CD4-positive, alpha-beta memory T cell (primary cell): ENCODE results near the gene GNAI1. TPM values are rescaled to one million over a fixed set of nuclear protein-coding genes. Genes with fewer than 3 reads are reported as not detected.

Experiments used
- CTCF ChIA-PET: fragments of 350-600 bp; sonication (Branson Sonifier 250); formaldehyde crosslinking; loops from one replicate; lab custom pipeline; 2021; ENCODE audit warnings: inconsistent platforms; ENCODE audit not compliant: partially characterized antibody; lab: Charles Lee
- POLR2A ChIA-PET: fragments of 350-600 bp; sonication (Branson Sonifier 250); formaldehyde crosslinking; loops from one replicate; lab custom pipeline; 2021; ENCODE audit not compliant: partially characterized antibody; lab: Charles Lee
- DNase-seq, 5 donors: peaks; one replicate each; pipeline versions ENCODE4 v3.0.0 to v3.0.0-alpha.2; 2020 to 2022; ENCODE audit warnings: mixed read lengths in 1 of 5
- H3K27ac ChIP-seq: one replicate; pipeline ENCODE4 v1.7.0; 2013; ENCODE audit warnings: low read depth, low read length
- H3K27me3 ChIP-seq: 2 replicates; pipeline ENCODE4 v1.7.0; 2013; ENCODE audit warnings: mild to moderate bottlenecking, low read length, moderate library complexity; ENCODE audit not compliant: insufficient read depth
- H3K36me3 ChIP-seq: 2 replicates; pipeline ENCODE4 v1.7.0; 2013; ENCODE audit warnings: mild to moderate bottlenecking, low read length, moderate library complexity; ENCODE audit not compliant: insufficient read depth
- H3K4me1 ChIP-seq: 2 replicates; pipeline ENCODE4 v1.7.0; 2013; ENCODE audit warnings: mild to moderate bottlenecking, low read length, moderate library complexity; ENCODE audit not compliant: insufficient read depth
- H3K4me3 ChIP-seq, 2 donors: one replicate each; pipeline ENCODE4 v1.7.0; 2013; ENCODE audit warnings: low read length in 2 of 2, mild to moderate bottlenecking in 1 of 2
- H3K9me3 ChIP-seq, 2 donors: one replicate each; pipeline ENCODE4 v1.7.0; 2013; ENCODE audit warnings: low read length in 2 of 2, control low read depth in 1 of 2; ENCODE audit not compliant: control insufficient read depth in 1 of 2
- H3K27ac Mint-ChIP-seq, 7 donors: one replicate each; pipeline ENCODE4 v1.8.0; 2020 to 2021; ENCODE audit warnings: mixed read lengths in 7 of 7, mild to moderate bottlenecking in 6 of 7, inconsistent platforms in 3 of 7, moderate library complexity in 3 of 7
- H3K27me3 Mint-ChIP-seq, 2 donors: one replicate each; pipeline ENCODE4 v1.8.0; 2020 to 2021; ENCODE audit warnings: mixed read lengths in 2 of 2
- H3K36me3 Mint-ChIP-seq, 2 donors: one replicate each; pipeline ENCODE4 v1.8.0; 2020 to 2021; ENCODE audit warnings: mixed read lengths in 2 of 2, inconsistent platforms in 1 of 2, mild to moderate bottlenecking in 1 of 2
- H3K4me1 Mint-ChIP-seq, 4 donors: one replicate each; pipeline ENCODE4 v1.8.0; 2020 to 2021; ENCODE audit warnings: mixed read lengths in 4 of 4, mild to moderate bottlenecking in 1 of 4
- H3K4me3 Mint-ChIP-seq, 8 donors: one replicate each; pipeline ENCODE4 v1.8.0; 2020 to 2021; ENCODE audit warnings: mixed read lengths in 8 of 8, mild to moderate bottlenecking in 7 of 8, moderate library complexity in 6 of 8, inconsistent platforms in 3 of 8
- H3K9me3 Mint-ChIP-seq, 8 donors: one replicate each; pipeline ENCODE4 v1.8.0; 2020 to 2021; ENCODE audit warnings: mixed read lengths in 8 of 8, mild to moderate bottlenecking in 5 of 8, inconsistent platforms in 3 of 8, moderate library complexity in 1 of 8
- intact Hi-C: fragments of 100-400 bp; cut with micrococcal nuclease; formaldehyde crosslinking; loops from one replicate; pipeline ENCODE4 v1.15.1; 2023
- polyA plus RNA-seq, 2 donors: library from polyadenylated mRNA; unstranded; fragments of 300-500 nt; fragmentation: Illumina TruSeq; gene quantifications; one replicate each; pipeline ENCODE4 v1.2.3, GENCODE V29; 2021
- total RNA-seq, 2 experiments: library from RNA; stranded (reverse); gene quantifications; one replicate each; pipeline ENCODE4 v1.2.3, GENCODE V29; 2021

Gene GNAI1
- total and polyA plus RNA-seq, 4 experiments from 2014 or later = 0.49 to 0.78 (median 0.60) TPM; not detected in 1

- CTCF ChIA-PET = no interaction called here
- no peaks in the 10 kb centered on the region for H3K36me3 ChIP-seq
- intact Hi-C loops = no loop called here
- Mint-ChIP-seq H3K4me3 (no peak overlapping the region), H3K27ac (no peak overlapping the region), H3K36me3 (no peaks in the 10 kb centered on the region), H3K9me3 (peaks cover 0 to 14% (median 8%) of the 10 kb centered on the region in 8 donors), H3K27me3 (no peaks in the 10 kb centered on the region), H3K4me1 (no peaks in the 10 kb centered on the region)
- no peak overlapping the region for H3K27ac ChIP-seq
- DNase-seq = no peak
- H3K4me3 ChIP-seq = no peak overlapping the region
- H3K4me1 ChIP-seq = no peaks in the 10 kb centered on the region
- POLR2A ChIA-PET = no interaction called here
- no peaks in the 10 kb centered on the region for H3K27me3 ChIP-seq
- no peaks in the 10 kb centered on the region for H3K9me3 ChIP-seq
Measured at GRCh38 chr7:80249619-80250295, 115.1 kb downstream of the GNAI1 start.

- H3K9me3 ChIP-seq = peaks cover 0 to 7% of the 10 kb centered on the region in 2 donors
- no peaks in the 10 kb centered on the region for H3K4me1 Mint-ChIP-seq
- no peak overlapping the region for H3K4me3 ChIP-seq
- H3K27ac Mint-ChIP-seq = no peak overlapping the region
- H3K9me3 Mint-ChIP-seq = peaks cover 0 to 14% (median 8%) of the 10 kb centered on the region in 8 donors
- H3K4me1 ChIP-seq = no peaks in the 10 kb centered on the region
- no peaks in the 10 kb centered on the region for H3K27me3 ChIP-seq
- H3K27me3 Mint-ChIP-seq = no peaks in the 10 kb centered on the region
- intact Hi-C loops = no loop called here
- ChIA-PET CTCF (no interaction called here), POLR2A (no interaction called here)
- no peaks in the 10 kb centered on the region for H3K36me3 Mint-ChIP-seq
- H3K36me3 ChIP-seq = no peaks in the 10 kb centered on the region
- no peak overlapping the region for H3K27ac ChIP-seq
- H3K4me3 Mint-ChIP-seq = no peak overlapping the region
- DNase-seq = no peak
Measured at GRCh38 chr7:80253237-80253636, 118.6 kb downstream of the GNAI1 start.

DNA sequence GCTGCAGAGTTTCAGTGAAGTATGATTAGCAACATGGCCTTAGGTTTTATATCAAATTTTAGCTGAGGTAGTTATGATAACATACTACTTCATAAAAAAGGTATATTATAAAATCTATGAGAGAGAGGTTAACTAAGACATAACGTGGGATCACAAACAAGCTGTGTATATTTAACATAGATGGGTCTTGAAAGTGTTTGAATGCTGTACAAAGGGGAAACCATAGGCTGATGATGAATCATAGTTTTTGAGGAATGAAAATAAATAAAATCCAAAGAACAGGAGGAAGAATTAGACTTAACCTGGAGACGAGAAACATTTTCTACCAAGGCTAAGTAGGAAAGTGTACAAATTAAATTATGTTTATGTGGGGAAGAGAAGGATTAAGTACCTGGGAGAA, 119.0 kb downstream of the GNAI1 start:
- H3K27ac Mint-ChIP-seq = no peak overlapping the region
- no peak overlapping the region for H3K4me3 ChIP-seq
- no peaks in the 10 kb centered on the region for H3K4me1 Mint-ChIP-seq
- POLR2A ChIA-PET = no interaction called here
- H3K27me3 ChIP-seq = no peaks in the 10 kb centered on the region
- CTCF ChIA-PET = no interaction called here
- peaks cover 0 to 7% of the 10 kb centered on the region in 2 donors for H3K9me3 ChIP-seq
- intact Hi-C loops = no loop called here
- H3K4me3 Mint-ChIP-seq = no peak overlapping the region
- no peak overlapping the region for H3K27ac ChIP-seq
- DNase-seq = no peak
- H3K9me3 Mint-ChIP-seq = peaks cover 0 to 14% (median 8%) of the 10 kb centered on the region in 8 donors
- no peaks in the 10 kb centered on the region for H3K36me3 ChIP-seq
- H3K4me1 ChIP-seq = no peaks in the 10 kb centered on the region
- no peaks in the 10 kb centered on the region for H3K27me3 Mint-ChIP-seq
- no peaks in the 10 kb centered on the region for H3K36me3 Mint-ChIP-seq

GRCh38 chr7:80255656-80256055, 121.0 kb downstream of the GNAI1 start:
- Mint-ChIP-seq H3K4me1 (no peaks in the 10 kb centered on the region), H3K4me3 (no peak overlapping the region), H3K9me3 (peaks cover 0 to 14% (median 7%) of the 10 kb centered on the region in 8 donors), H3K27ac (no peak overlapping the region), H3K36me3 (no peaks in the 10 kb centered on the region), H3K27me3 (no peaks in the 10 kb centered on the region)
- Histone ChIP-seq H3K9me3 (peaks cover 0 to 7% of the 10 kb centered on the region in 2 donors), H3K27me3 (no peaks in the 10 kb centered on the region), H3K36me3 (no peaks in the 10 kb centered on the region), H3K27ac (no peak overlapping the region), H3K4me3 (no peak overlapping the region), H3K4me1 (no peaks in the 10 kb centered on the region)
- CTCF ChIA-PET = no interaction called here
- no peak for DNase-seq
- POLR2A ChIA-PET = no interaction called here
- intact Hi-C loops = no loop called here

DNA sequence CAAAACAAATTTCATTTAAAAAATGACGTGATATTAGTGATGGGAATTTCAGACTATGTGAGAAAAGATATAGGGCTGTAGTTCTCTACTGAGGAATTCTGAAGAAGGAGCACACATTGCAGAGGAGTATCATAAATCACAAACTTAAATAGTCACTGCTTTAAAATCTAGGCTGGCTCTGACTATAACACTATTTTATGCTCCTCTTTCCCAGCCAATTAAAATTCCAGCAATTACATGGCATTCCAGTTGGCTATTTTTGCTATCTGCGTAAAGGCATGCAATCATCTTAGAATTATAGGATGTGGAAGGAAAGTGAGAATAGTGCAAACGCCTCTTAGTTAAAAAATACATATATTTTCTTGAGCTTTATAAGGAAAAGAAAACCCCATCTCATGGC, 123.1 kb downstream of the GNAI1 start:
- DNase-seq = no peak
- ChIA-PET POLR2A (no interaction called here), CTCF (no interaction called here)
- H3K36me3 ChIP-seq = no peaks in the 10 kb centered on the region
- no peaks in the 10 kb centered on the region for H3K27me3 Mint-ChIP-seq
- H3K4me3 ChIP-seq = no peak overlapping the region
- intact Hi-C loops = no loop called here
- H3K4me1 ChIP-seq = no peaks in the 10 kb centered on the region
- H3K9me3 Mint-ChIP-seq = peaks cover 0 to 14% (median 6%) of the 10 kb centered on the region in 8 donors
- no peak overlapping the region for H3K27ac ChIP-seq
- no peak overlapping the region for H3K4me3 Mint-ChIP-seq
- H3K27ac Mint-ChIP-seq = no peak overlapping the region
- H3K36me3 Mint-ChIP-seq = no peaks in the 10 kb centered on the region
- H3K27me3 ChIP-seq = no peaks in the 10 kb centered on the region
- H3K4me1 Mint-ChIP-seq = no peaks in the 10 kb centered on the region
- peaks cover 0 to 7% of the 10 kb centered on the region in 2 donors for H3K9me3 ChIP-seq

DNA sequence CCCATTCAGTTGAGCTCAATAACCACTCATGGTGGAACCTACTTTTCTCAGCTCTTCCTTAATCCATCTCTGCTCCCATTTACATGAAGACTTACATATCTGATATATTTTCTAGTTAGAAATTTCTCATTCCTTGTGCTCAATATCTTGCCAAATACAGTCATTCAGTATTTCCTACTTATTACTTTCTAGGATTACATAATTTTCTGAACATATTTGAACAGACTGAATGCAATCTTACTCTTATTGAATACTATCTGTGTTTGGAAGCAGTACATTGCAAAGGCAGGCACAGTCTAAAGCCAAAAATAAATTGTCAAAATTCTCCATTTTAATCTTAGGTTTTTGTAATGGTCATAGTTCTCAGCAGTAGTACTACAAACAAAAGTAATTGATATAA, 126.0 kb downstream of the GNAI1 start:
- H3K4me1 Mint-ChIP-seq = no peaks in the 10 kb centered on the region

DNA sequence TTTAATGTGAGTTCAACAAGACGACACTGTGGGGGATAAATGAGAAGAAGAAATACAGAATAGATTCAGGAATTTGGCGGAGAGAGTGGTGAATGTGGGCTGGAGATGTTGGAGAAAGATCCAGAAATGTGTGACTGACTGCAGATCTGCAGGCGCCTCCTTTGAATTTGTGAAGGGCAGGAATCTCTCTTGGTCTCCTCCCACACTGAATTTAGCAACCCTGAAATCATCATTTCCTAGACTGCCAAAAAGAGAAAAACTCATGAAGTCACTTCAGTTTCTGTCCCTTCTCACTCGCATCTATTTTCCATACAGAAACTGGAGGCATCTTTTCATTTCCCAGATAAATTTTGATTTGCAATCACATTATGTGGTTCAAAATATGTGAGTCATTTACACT, 128.7 kb downstream of the GNAI1 start:
- no peaks in the 10 kb centered on the region for H3K36me3 Mint-ChIP-seq
- no peaks in the 10 kb centered on the region for H3K27me3 Mint-ChIP-seq
- Histone ChIP-seq H3K27ac (no peak overlapping the region), H3K36me3 (no peaks in the 10 kb centered on the region), H3K27me3 (no peaks in the 10 kb centered on the region), H3K4me1 (no peaks in the 10 kb centered on the region), H3K9me3 (no peaks in the 10 kb centered on the region), H3K4me3 (no peak overlapping the region)
- no peaks in the 10 kb centered on the region for H3K4me1 Mint-ChIP-seq
- H3K27ac Mint-ChIP-seq = no peak overlapping the region
- ChIA-PET CTCF (no interaction called here), POLR2A (no interaction called here)
- peaks cover 0 to 8% (median 5%) of the 10 kb centered on the region in 8 donors for H3K9me3 Mint-ChIP-seq
- DNase-seq = no peak
- intact Hi-C loops = no loop called here
- H3K4me3 Mint-ChIP-seq = no peak overlapping the region

More for the DNA sequence above, 126.0 kb downstream of the GNAI1 start:
- intact Hi-C loops = no loop called here
- no peak for DNase-seq
- H3K4me3 ChIP-seq = no peak overlapping the region
- Mint-ChIP-seq H3K27ac (no peak overlapping the region), H3K27me3 (no peaks in the 10 kb centered on the region), H3K9me3 (peaks cover 0 to 12% (median 5%) of the 10 kb centered on the region in 8 donors), H3K4me3 (no peak overlapping the region), H3K36me3 (no peaks in the 10 kb centered on the region)
- ChIA-PET CTCF (no interaction called here), POLR2A (no interaction called here)
- H3K36me3 ChIP-seq = no peaks in the 10 kb centered on the region
- peaks cover 0 to 7% of the 10 kb centered on the region in 2 donors for H3K9me3 ChIP-seq
- no peaks in the 10 kb centered on the region for H3K4me1 ChIP-seq
- no peak overlapping the region for H3K27ac ChIP-seq
- H3K27me3 ChIP-seq = no peaks in the 10 kb centered on the region
